ENCODE results near the gene LRMDA. TPM values are rescaled to one million over a fixed set of nuclear protein-coding genes. Genes with fewer than 3 reads are reported as not detected.

Gene LRMDA
- total RNA-seq, 2 donors from 2014 or later, result 12.2 to 25.4 TPM

DNA sequence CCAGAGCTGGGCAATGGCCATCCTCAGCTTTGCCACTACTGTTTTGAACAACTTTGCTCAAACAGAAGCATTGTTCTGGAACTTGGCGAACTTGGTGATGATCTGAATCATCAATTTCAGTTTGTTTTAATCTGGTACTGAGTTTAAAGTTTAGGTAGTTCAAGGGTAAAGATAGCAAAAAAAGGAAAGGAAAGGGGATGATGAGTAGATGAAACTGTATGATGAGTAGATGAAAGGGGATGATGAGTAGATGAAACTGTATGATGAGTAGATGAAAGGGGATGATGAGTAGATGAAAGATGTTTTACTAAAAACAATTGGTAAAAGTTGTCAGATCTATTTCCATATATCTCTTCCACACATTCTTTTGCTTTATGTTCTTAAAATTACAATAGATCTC is 737.0 kb downstream of the LRMDA start:
- TF ChIP-seq POLR2A (IDR thresholded peaks at IDR 0.05), result no peak
- TF ChIP-seq, protein P1, sequence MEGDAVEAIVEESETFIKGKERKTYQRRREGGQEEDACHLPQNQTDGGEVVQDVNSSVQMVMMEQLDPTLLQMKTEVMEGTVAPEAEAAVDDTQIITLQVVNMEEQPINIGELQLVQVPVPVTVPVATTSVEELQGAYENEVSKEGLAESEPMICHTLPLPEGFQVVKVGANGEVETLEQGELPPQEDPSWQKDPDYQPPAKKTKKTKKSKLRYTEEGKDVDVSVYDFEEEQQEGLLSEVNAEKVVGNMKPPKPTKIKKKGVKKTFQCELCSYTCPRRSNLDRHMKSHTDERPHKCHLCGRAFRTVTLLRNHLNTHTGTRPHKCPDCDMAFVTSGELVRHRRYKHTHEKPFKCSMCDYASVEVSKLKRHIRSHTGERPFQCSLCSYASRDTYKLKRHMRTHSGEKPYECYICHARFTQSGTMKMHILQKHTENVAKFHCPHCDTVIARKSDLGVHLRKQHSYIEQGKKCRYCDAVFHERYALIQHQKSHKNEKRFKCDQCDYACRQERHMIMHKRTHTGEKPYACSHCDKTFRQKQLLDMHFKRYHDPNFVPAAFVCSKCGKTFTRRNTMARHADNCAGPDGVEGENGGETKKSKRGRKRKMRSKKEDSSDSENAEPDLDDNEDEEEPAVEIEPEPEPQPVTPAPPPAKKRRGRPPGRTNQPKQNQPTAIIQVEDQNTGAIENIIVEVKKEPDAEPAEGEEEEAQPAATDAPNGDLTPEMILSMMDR (IDR thresholded peaks at IDR 0.05), result no peak
- 100% methylated on average over 1 of the region's 1 CpG for WGBS, 2 donors
- intact Hi-C loops (cut with DNase I), result no loop called here
- no peak for ATAC-seq
- H3K4me1 ChIP-seq, result no peaks in the 10 kb centered on the region
- H3K9me3 ChIP-seq, result no peaks in the 10 kb centered on the region
- no peak overlapping the region for H3K27ac ChIP-seq
- H3K36me3 ChIP-seq (replicated peaks in 1 of 2; ENCODE audit: insufficient read depth in 1 of 2, low read depth in 2 of 2), result no peaks in the 10 kb centered on the region
- H3K27me3 ChIP-seq, result no peaks in the 10 kb centered on the region
- no peak overlapping the region for H3K4me3 ChIP-seq
- DNase-seq, result no peak

DNA sequence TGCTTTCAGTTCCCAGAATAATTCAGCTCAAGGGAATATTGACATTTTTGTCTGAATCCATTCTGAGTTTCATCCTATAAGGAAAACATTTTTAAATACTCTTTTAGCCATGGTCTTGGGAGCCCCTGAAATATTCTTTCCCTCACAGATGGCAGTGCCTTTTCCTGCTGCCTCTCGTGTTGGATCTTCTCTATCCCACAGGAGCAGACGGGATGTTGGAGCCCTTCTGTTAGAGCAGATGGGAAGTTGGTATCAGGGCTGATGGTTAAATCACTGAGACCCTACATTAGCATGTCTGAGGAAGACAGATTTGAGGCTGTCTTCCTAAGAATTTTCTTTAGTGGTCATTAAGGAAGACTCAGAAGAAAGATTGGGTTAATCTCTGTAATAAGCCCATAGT is 737.8 kb downstream of the LRMDA start:
- H3K27me3 ChIP-seq, result no peaks in the 10 kb centered on the region
- no peak overlapping the region for H3K4me3 ChIP-seq
- no peaks in the 10 kb centered on the region for H3K36me3 ChIP-seq (replicated peaks in 1 of 2; ENCODE audit: insufficient read depth in 1 of 2, low read depth in 2 of 2)
- intact Hi-C loops (cut with DNase I), result no loop called here
- no peak for TF ChIP-seq POLR2A (IDR thresholded peaks at IDR 0.05)
- TF ChIP-seq, protein P1 (IDR thresholded peaks at IDR 0.05), result no peak
- H3K4me1 ChIP-seq, result no peaks in the 10 kb centered on the region
- DNase-seq (no peak), ATAC-seq (no peak)
- no peaks in the 10 kb centered on the region for H3K9me3 ChIP-seq
- no peak overlapping the region for H3K27ac ChIP-seq
- 90 to 94% methylated on average over 2 of the region's 2 CpGs for WGBS, 2 donors

GRCh38 chr10:76172020-76172419 is 740.6 kb downstream of the LRMDA start:
- intact Hi-C loops (cut with DNase I), result no loop called here
- no peak for TF ChIP-seq POLR2A (IDR thresholded peaks at IDR 0.05)
- TF ChIP-seq, protein P1 (IDR thresholded peaks at IDR 0.05), result no peak
- DNase-seq, result no peak
- H3K9me3 ChIP-seq, result no peaks in the 10 kb centered on the region
- no peak for ATAC-seq
- no peaks in the 10 kb centered on the region for H3K4me1 ChIP-seq
- H3K27me3 ChIP-seq, result no peaks in the 10 kb centered on the region
- H3K27ac ChIP-seq, result no peak overlapping the region
- H3K36me3 ChIP-seq (replicated peaks in 1 of 2; ENCODE audit: insufficient read depth in 1 of 2, low read depth in 2 of 2), result no peaks in the 10 kb centered on the region
- WGBS, 2 donors, result 94 to 97% methylated on average over 2 of the region's 2 CpGs
- H3K4me3 ChIP-seq, result no peak overlapping the region

- H3K4me3 ChIP-seq, result no peak overlapping the region
- ATAC-seq (no peak), DNase-seq (no peak)
- no peaks in the 10 kb centered on the region for H3K27me3 ChIP-seq
- no peaks in the 10 kb centered on the region for H3K36me3 ChIP-seq (replicated peaks in 1 of 2; ENCODE audit: insufficient read depth in 1 of 2, low read depth in 2 of 2)
- 91 to 93% methylated on average over 9 of the region's 9 CpGs for WGBS, 2 donors
- intact Hi-C loops (cut with DNase I), result no loop called here
- H3K9me3 ChIP-seq, result no peaks in the 10 kb centered on the region
- H3K27ac ChIP-seq, result no peak overlapping the region
- no peaks in the 10 kb centered on the region for H3K4me1 ChIP-seq
- TF ChIP-seq, protein P1 (IDR thresholded peaks at IDR 0.05), result no peak
- TF ChIP-seq POLR2A (IDR thresholded peaks at IDR 0.05), result no peak
Observed at GRCh38 chr10:76175533-76176165, 744.2 kb downstream of the LRMDA start.

DNA sequence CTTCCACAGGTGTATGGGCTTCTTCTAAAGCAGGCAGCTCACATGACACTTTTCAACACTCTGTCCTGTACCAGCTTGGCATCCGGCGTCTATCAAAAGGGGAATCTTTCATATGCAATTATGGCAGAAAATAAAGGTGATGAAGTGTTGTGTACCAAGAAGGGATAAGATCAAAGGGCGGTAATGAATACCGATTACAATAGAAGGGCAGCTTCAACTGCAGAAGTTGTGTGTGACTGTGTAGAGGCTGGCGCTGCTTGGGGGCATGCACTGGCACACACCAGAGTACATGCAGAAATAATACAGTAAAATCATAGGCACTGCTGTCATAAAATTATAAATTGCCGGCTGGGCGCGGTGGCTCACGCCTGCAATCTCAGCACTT is 744.7 kb downstream of the LRMDA start:
- Histone ChIP-seq H3K27me3 (no peaks in the 10 kb centered on the region), H3K4me3 (no peak overlapping the region), H3K36me3 (replicated peaks in 1 of 2; ENCODE audit: insufficient read depth in 1 of 2, low read depth in 2 of 2) (no peaks in the 10 kb centered on the region), H3K9me3 (no peaks in the 10 kb centered on the region), H3K27ac (no peak overlapping the region), H3K4me1 (no peaks in the 10 kb centered on the region)
- intact Hi-C loops (cut with DNase I), result no loop called here
- ATAC-seq (no peak), DNase-seq (no peak)
- 94 to 97% methylated on average over 9 of the region's 9 CpGs for WGBS, 2 donors
- TF ChIP-seq POLR2A (IDR thresholded peaks at IDR 0.05), result no peak
- TF ChIP-seq, protein P1 (IDR thresholded peaks at IDR 0.05), result no peak

Data from body of pancreas (tissue), 4 donors.